ENCODE data around the gene C1QTNF9B. TPM values are rescaled to one million over a fixed set of nuclear protein-coding genes. Genes with fewer than 3 reads are reported as not detected.

C1QTNF9B gene
- total and polyA plus RNA-seq, 2 of the 8 experiments (the other 6 are each of a cell fraction or from before 2014, with no cell fraction given): 0.11 TPM; not detected in 1

- TF ChIP-seq SP2 (IDR thresholded peaks at IDR 0.05; ENCODE audit: low read length): no peak
- no peak for TF ChIP-seq ATF2 (IDR thresholded peaks at IDR 0.05; ENCODE audit: low read length)
- TF ChIP-seq NANOG (IDR thresholded peaks at IDR 0.05; ENCODE audit: insufficient read depth, low read depth, low read length, poor library complexity, severe bottlenecking): no peak
- no peak for TF ChIP-seq FOSL1 (IDR thresholded peaks at IDR 0.05; ENCODE audit: insufficient read depth, low read depth, low read length)
- no peak for TF ChIP-seq RFX5 (IDR thresholded peaks at IDR 0.05; ENCODE audit: borderline replicate concordance, low read depth, low read length)
- TF ChIP-seq KDM4A (IDR thresholded peaks at IDR 0.05; ENCODE audit: low read depth, low read length, severe bottlenecking): no peak
- TF ChIP-seq YY1 (IDR thresholded peaks at IDR 0.05; ENCODE audit: low read depth, low read length): no peak
- TF ChIP-seq SP4 (IDR thresholded peaks at IDR 0.05; ENCODE audit: low read length): no peak
Measured at GRCh38 chr13:23901365-23901764, 4.1 kb upstream of the C1QTNF9B start (continued).
